ENCODE data around the gene TENM3. TPM values are rescaled to one million over a fixed set of nuclear protein-coding genes. Genes with fewer than 3 reads are reported as not detected.

Gene TENM3
- polyA plus RNA-seq, 1 of the 3 experiments (the other 2 are of a cell fraction): 10.4 TPM

DNA sequence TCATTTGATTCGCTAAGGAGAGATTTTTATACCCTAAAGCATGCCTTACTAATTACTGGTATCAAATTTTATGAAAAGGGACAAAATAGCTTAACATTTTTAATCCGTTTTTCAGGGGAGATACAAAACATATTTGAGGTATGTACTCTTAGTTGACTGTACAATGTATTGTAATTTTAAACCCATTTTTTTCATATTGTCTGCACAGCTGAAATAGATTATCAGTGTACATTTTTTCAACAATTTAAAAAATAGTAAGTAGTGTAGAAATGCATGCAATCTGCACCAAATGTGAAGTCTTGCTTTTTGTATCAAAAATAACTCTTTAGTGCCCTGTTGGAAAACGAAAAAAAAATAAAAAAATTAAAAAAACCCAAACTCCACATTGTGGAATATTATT, 82.2 kb downstream of the TENM3 start:
- Histone ChIP-seq H3K36me3 (replicated peaks in 1 of 2; ENCODE audit: control insufficient read depth in 1 of 2, insufficient read depth in 2 of 2, low read length in 1 of 2) (no peaks in the 10 kb centered on the region), H3F3A (replicated peaks; ENCODE audit: insufficient read depth) (no peaks in the 10 kb centered on the region), H3K9me2 (no peaks in the 10 kb centered on the region), H3K4me3 (ENCODE audit: low read depth in 2 of 2, low read length in 1 of 2) (no peak overlapping the region), H3K27ac (ENCODE audit: low read depth in 2 of 2, low read length in 1 of 2) (peak overlapping the region in 1 of 2 experiments; percentile 34; a peak in 1 of 4 replicates), H3K4me2 (no peak overlapping the region), H3K79me2 (ENCODE audit: insufficient read depth) (no peaks in the 10 kb centered on the region), H3K9ac (no peak overlapping the region), H3K27me3 (ENCODE audit: insufficient read depth) (no peaks in the 10 kb centered on the region), H4K20me1 (ENCODE audit: insufficient read depth) (no peaks in the 10 kb centered on the region), H3K4me1 (ENCODE audit: control insufficient read depth in 1 of 2, insufficient read depth in 2 of 2, low read depth in 1 of 2, low read length in 1 of 2) (peaks cover 0 to 6% of the 10 kb centered on the region in 2 experiments; a peak in 2 of 4 replicates), H3K9me3 (no peaks in the 10 kb centered on the region), H2AFZ (ENCODE audit: low read depth) (no peak overlapping the region)
- 71% methylated on average over 3 of the region's 3 CpGs for WGBS (ENCODE audit: low lambda C conversion rate)
- TF ChIP-seq MEF2A (IDR thresholded peaks at IDR 0.05; ENCODE audit: borderline replicate concordance, low read depth) (no peak), JUND (IDR thresholded peaks at IDR 0.05) (no peak), EZH2phosphoT487 (IDR thresholded peaks at IDR 0.05; ENCODE audit: borderline replicate concordance, low read depth) (no peak), SMC3 (IDR thresholded peaks at IDR 0.05; ENCODE audit: low read depth, low read length) (no peak), RXRA (IDR thresholded peaks at IDR 0.05; ENCODE audit: borderline replicate concordance, low read depth) (no peak), EP300 (IDR thresholded peaks at IDR 0.05; ENCODE audit: borderline replicate concordance in 1 of 2, low read depth in 1 of 2, low read length in 1 of 2) (no peak), RAD21 (IDR thresholded peaks at IDR 0.05; ENCODE audit: low read length) (no peak)
- TF ChIP-seq, protein P1, sequence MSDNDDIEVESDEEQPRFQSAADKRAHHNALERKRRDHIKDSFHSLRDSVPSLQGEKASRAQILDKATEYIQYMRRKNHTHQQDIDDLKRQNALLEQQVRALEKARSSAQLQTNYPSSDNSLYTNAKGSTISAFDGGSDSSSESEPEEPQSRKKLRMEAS (IDR thresholded peaks at IDR 0.05; ENCODE audit: low read depth): no peak
- TF ChIP-seq, protein P2, sequence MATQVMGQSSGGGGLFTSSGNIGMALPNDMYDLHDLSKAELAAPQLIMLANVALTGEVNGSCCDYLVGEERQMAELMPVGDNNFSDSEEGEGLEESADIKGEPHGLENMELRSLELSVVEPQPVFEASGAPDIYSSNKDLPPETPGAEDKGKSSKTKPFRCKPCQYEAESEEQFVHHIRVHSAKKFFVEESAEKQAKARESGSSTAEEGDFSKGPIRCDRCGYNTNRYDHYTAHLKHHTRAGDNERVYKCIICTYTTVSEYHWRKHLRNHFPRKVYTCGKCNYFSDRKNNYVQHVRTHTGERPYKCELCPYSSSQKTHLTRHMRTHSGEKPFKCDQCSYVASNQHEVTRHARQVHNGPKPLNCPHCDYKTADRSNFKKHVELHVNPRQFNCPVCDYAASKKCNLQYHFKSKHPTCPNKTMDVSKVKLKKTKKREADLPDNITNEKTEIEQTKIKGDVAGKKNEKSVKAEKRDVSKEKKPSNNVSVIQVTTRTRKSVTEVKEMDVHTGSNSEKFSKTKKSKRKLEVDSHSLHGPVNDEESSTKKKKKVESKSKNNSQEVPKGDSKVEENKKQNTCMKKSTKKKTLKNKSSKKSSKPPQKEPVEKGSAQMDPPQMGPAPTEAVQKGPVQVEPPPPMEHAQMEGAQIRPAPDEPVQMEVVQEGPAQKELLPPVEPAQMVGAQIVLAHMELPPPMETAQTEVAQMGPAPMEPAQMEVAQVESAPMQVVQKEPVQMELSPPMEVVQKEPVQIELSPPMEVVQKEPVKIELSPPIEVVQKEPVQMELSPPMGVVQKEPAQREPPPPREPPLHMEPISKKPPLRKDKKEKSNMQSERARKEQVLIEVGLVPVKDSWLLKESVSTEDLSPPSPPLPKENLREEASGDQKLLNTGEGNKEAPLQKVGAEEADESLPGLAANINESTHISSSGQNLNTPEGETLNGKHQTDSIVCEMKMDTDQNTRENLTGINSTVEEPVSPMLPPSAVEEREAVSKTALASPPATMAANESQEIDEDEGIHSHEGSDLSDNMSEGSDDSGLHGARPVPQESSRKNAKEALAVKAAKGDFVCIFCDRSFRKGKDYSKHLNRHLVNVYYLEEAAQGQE (IDR thresholded peaks at IDR 0.05; ENCODE audit: low read depth, low read length): no peak
- TF ChIP-seq, protein P3, sequence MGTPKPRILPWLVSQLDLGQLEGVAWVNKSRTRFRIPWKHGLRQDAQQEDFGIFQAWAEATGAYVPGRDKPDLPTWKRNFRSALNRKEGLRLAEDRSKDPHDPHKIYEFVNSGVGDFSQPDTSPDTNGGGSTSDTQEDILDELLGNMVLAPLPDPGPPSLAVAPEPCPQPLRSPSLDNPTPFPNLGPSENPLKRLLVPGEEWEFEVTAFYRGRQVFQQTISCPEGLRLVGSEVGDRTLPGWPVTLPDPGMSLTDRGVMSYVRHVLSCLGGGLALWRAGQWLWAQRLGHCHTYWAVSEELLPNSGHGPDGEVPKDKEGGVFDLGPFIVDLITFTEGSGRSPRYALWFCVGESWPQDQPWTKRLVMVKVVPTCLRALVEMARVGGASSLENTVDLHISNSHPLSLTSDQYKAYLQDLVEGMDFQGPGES (IDR thresholded peaks at IDR 0.05; ENCODE audit: low read depth, low read length): no peak
- TF ChIP-seq, protein P4, sequence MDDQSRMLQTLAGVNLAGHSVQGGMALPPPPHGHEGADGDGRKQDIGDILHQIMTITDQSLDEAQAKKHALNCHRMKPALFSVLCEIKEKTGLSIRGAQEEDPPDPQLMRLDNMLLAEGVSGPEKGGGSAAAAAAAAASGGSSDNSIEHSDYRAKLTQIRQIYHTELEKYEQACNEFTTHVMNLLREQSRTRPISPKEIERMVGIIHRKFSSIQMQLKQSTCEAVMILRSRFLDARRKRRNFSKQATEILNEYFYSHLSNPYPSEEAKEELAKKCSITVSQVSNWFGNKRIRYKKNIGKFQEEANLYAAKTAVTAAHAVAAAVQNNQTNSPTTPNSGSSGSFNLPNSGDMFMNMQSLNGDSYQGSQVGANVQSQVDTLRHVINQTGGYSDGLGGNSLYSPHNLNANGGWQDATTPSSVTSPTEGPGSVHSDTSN (IDR thresholded peaks at IDR 0.05): no peak
- ChIA-PET CTCF (no interaction called here), POLR2A (no interaction called here)
- no peak for DNase-seq

DNA sequence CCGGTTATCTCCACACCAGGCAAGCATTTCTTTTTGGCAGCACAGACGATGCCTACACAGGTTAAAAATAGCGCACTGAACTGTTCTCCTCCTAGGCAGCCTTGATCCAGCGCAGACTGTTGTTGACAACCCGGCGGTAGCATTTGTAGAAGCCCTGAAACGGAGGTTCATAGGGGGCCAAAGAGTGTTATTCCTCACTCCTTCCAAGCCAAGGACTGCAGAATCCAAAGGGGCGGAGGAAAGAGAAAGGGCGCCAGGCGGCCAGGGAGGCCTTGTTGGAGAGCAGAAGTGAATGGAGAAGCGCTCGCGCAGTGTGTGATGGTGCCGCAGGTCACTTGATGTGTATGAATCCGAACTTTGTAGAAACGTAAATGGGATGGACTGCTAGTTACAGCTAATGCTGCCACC, 82.7 kb downstream of the TENM3 start:
- no peak overlapping the region for H3K9ac ChIP-seq
- H4K20me1 ChIP-seq (ENCODE audit: insufficient read depth): no peaks in the 10 kb centered on the region
- H3F3A ChIP-seq (replicated peaks; ENCODE audit: insufficient read depth): no peaks in the 10 kb centered on the region
- no peak overlapping the region for H2AFZ ChIP-seq (ENCODE audit: low read depth)
- POLR2A ChIA-PET: no interaction called here
- no peaks in the 10 kb centered on the region for H3K9me2 ChIP-seq
- DNase-seq: no peak
- peak overlapping the region in 1 of 2 experiments; percentile 34; a peak in 1 of 4 replicates for H3K27ac ChIP-seq (ENCODE audit: low read depth in 2 of 2, low read length in 1 of 2)
- WGBS (ENCODE audit: low lambda C conversion rate): 83% methylated on average over 16 of the region's 16 CpGs
- CTCF ChIA-PET: no interaction called here
- no peak overlapping the region for H3K4me3 ChIP-seq (ENCODE audit: low read depth in 2 of 2, low read length in 1 of 2)
- H3K79me2 ChIP-seq (ENCODE audit: insufficient read depth): no peaks in the 10 kb centered on the region
- H3K36me3 ChIP-seq (replicated peaks in 1 of 2; ENCODE audit: control insufficient read depth in 1 of 2, insufficient read depth in 2 of 2, low read length in 1 of 2): no peaks in the 10 kb centered on the region
- H3K4me2 ChIP-seq: no peak overlapping the region
- no peaks in the 10 kb centered on the region for H3K27me3 ChIP-seq (ENCODE audit: insufficient read depth)
- H3K9me3 ChIP-seq: no peaks in the 10 kb centered on the region
- H3K4me1 ChIP-seq (ENCODE audit: control insufficient read depth in 1 of 2, insufficient read depth in 2 of 2, low read depth in 1 of 2, low read length in 1 of 2): peaks cover 0 to 6% of the 10 kb centered on the region in 2 experiments; a peak in 2 of 4 replicates
- TF ChIP-seq SMC3 (IDR thresholded peaks at IDR 0.05; ENCODE audit: low read depth, low read length) (no peak), RAD21 (IDR thresholded peaks at IDR 0.05; ENCODE audit: low read length) (no peak), EZH2phosphoT487 (IDR thresholded peaks at IDR 0.05; ENCODE audit: borderline replicate concordance, low read depth) (no peak), NRF1 (IDR thresholded peaks at IDR 0.05; ENCODE audit: low read depth, low read length) (no peak), YY1 (IDR thresholded peaks at IDR 0.05; ENCODE audit: low read depth) (no peak), MXI1 (IDR thresholded peaks at IDR 0.05; ENCODE audit: low read depth, low read length) (no peak), RFX5 (IDR thresholded peaks at IDR 0.05; ENCODE audit: low read length) (no peak)
- TF ChIP-seq, protein P4 (IDR thresholded peaks at IDR 0.05): no peak
- TF ChIP-seq, protein P5, sequence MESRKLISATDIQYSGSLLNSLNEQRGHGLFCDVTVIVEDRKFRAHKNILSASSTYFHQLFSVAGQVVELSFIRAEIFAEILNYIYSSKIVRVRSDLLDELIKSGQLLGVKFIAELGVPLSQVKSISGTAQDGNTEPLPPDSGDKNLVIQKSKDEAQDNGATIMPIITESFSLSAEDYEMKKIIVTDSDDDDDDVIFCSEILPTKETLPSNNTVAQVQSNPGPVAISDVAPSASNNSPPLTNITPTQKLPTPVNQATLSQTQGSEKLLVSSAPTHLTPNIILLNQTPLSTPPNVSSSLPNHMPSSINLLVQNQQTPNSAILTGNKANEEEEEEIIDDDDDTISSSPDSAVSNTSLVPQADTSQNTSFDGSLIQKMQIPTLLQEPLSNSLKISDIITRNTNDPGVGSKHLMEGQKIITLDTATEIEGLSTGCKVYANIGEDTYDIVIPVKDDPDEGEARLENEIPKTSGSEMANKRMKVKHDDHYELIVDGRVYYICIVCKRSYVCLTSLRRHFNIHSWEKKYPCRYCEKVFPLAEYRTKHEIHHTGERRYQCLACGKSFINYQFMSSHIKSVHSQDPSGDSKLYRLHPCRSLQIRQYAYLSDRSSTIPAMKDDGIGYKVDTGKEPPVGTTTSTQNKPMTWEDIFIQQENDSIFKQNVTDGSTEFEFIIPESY (IDR thresholded peaks at IDR 0.05; ENCODE audit: borderline replicate concordance, low read depth): no peak
- TF ChIP-seq, protein P6, sequence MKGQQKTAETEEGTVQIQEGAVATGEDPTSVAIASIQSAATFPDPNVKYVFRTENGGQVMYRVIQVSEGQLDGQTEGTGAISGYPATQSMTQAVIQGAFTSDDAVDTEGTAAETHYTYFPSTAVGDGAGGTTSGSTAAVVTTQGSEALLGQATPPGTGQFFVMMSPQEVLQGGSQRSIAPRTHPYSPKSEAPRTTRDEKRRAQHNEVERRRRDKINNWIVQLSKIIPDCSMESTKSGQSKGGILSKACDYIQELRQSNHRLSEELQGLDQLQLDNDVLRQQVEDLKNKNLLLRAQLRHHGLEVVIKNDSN (IDR thresholded peaks at IDR 0.05; ENCODE audit: borderline replicate concordance, low read depth): no peak
